Measurements from ENCODE around the gene C17orf107.

Gene C17orf107

DNA sequence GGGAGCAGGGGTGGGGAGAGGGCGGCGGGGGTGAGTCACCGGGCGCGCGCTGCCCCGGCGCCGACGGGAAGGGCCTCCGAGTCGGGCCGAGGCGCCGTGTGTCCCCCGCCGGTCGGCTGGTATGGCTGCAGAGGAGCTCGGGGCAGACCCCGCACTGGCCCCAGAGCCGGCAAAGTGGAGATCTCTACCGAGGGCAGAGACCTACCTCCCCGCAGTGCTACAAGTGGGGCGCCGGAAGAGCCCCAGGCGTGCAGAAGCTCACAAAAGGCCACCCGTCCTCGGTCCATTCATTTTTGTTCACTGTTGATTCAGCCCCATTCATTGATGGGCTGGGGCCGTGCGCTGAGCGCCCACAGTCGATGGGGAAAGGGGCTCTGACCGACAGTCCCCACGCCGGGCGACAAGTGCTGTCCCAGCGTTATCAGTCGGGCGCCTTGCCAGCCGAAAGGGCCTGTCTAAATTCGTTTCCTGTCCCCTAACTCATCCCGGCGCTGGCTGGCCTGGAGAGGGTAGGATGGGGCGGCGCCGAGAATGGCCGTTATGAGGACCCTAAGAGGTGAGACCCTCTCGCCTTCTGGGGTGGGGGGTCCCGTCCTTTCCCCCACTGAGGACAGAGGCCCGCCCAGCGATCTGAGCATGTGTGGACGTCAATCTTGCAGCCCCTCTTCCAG, 50.9 kb downstream of the C17orf107 start:
- DNase-seq (ENCODE audit: low spot score), result peak; percentile 35

GRCh38 chr17:4950746-4951204, 51.4 kb downstream of the C17orf107 start, which contains the start of gene ENO3:
TSS of gene ENO3 (plus strand) at chr17:4951119. CDS start at chr17:4951830, 711 bp downstream.
- no peak for DNase-seq (ENCODE audit: low spot score)

DNA sequence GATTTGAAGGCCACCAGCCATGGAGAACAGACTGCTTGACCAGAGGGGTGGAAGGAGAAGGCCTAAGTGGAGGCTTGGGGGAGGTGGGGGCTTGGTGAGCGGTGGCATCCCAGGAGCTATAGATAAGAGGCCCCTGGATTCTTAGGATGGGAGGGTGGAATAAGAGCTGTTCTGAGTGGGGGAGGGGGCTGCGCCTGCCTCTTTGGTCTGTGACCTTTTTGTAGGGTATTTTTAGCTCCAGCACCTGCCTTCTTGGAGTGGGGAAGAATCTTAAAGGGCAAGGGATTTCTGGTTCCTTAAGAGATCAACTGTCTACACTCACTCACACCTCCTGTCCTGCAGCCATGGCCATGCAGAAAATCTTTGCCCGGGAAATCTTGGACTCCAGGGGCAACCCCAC, 52.1 kb downstream of the C17orf107 start:
- DNase-seq (ENCODE audit: low spot score), result no peak

Measured in NAMALWA (cell line).